ENCODE measurements around the gene DMRT1.

The DMRT1 gene

GRCh38 chr9:841371-842209, at the start of gene DMRT1:
DMRT1 (plus strand) TSS chr9:841697; CDS start chr9:841839, 142 bp downstream.
- DNase-seq (ENCODE audit: low read depth, low spot score): no peak

GRCh38 chr9:792331-793260, 48.9 kb upstream of the DMRT1 start:
- DNase-seq (ENCODE audit: low read depth, low spot score): no peak

DNA sequence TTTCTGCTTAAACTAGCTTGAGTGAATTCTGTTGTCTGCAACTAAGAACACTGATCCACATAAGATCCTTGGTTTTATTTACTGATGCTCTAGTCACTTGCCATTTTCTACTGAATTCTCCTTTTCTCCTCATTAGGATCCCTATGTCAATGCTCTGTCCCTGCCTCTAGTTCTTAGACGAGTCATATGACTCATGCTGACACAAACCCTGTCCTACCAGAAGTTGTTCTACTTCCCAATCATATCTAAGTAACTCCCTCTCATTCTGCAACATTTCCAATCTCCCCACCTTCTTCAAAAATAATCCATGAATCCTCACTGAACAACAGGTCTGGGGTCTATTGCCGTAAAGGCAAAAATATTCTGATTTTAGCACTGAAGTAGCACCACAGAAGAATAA, 47.1 kb upstream of the DMRT1 start:
- no peak for DNase-seq (ENCODE audit: low read depth, low spot score)

DNA sequence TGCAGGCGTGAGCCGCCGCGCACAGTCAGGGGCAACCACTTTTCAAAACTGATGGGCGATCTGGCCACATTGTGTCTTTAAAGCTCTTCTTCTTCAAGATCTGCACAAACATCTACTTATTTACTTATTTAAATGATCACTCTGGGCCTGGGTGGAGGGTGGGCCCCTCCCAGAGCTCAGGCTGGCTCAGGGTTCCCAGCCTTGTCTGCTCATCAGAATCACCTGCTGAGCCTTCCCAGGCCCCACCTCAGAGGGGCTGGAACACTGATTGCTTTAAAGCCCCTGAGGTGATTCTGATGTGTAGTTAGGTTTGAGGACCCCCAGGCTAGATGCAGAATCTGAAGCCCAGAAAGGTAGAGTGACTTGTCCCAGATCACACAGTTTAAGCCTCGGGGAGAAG, 45.6 kb upstream of the DMRT1 start:
- no peak for DNase-seq (ENCODE audit: low read depth, low spot score)

DNA sequence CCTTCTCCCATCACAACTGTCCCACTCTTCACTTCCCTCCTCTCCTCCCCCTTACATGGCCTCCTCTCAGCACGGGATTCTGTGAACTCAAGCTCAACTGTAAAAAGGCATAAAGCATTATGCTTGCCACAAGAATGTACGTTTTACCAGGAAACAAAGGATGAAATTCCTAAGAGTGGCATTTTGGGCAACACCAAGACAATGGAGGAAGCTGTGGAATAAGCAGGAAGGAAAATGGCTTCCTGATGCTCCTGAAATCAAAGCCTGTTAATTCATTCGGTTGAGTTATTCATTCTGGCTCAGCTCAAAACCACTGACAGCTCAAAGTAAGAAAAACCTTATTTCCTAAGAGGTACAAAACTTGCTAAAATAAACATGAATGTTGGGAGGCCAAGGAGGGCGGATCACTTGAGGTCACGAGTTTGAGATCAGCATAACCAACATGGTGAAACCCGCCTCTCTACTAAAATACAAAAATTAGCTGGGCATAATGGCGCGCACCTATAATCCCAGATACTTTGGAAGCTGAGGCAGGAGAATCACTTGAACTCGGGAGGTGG, 40.8 kb upstream of the DMRT1 start:
- no peak for DNase-seq (ENCODE audit: low read depth, low spot score)

DNA sequence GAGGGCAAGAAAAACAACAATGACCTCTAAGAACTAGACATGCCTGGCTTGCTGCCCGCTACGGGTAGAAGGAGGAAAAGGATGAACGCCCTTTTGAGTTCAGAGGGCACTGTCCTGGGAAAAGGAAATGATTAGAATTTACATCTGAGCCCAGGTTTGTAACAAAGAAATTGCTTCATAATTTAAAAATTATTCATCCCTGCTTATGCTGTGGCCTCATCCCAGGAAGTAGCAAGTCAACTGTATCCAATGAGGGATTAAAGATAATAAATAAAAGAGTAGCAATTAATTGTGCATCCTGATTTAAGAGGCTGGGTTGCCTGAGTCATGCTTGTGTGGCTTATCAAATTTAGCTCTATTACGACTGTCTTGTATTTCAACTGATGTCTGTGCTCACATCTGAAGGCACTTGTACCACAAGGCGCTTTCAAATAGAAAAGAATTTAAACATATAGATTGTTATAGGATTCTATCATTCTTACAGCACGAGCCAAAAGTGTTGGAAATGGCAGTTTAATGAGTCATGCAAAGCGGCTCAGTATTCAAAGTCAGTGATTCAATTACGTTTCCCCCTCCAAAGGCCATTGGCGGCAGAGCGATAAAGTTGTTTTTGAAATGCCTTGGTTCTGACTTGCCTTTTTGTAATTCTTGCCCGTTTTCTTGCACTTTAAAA, 40.0 kb upstream of the DMRT1 start:
- no peak for DNase-seq (ENCODE audit: low read depth, low spot score)

- DNase-seq (ENCODE audit: low read depth, low spot score): no peak
Measured at GRCh38 chr9:804026-804425, 37.5 kb upstream of the DMRT1 start.

DNA sequence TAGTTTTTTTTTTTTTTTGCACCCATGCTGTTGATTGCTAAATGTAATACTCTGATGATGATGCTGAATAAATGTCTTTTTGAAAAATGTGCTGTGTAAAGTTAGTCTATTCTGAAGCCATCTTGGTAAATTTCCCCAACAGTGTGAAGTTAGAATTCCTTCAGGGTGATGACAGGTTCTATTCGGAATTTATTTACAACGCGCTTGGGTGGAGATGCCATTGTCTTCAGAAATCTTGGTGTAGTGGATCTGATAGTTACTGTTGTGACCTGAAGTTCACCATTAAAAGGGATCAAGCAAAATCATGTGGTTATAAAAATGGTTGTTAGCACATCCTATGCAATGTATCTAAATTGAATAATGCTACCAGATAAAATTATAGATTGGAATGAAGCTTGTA, 36.3 kb upstream of the DMRT1 start:
- DNase-seq (ENCODE audit: low read depth, low spot score): no peak

GRCh38 chr9:806285-807156, 35.0 kb upstream of the DMRT1 start:
- DNase-seq (ENCODE audit: low read depth, low spot score): no peak

DNA sequence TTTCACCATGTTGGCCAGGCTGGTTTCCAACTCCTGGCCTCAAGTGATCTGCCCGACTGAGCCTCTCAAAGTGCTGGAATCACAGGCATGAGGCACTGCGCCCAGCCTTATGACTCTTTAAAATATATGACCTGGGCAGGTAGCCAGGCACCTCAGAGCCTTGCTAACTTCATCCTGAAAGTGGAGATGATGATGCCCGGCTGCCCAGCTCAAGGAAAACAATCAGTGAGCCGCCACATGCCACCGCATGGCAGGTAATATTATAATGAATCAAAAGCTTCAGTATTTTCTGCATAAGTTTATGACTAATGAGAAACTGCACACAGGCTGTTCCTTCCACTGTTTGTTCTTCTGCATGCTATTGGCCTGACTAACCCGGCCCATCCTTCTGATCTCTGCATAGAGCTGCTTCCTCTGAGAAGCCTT, 30.4 kb upstream of the DMRT1 start:
- DNase-seq (ENCODE audit: low read depth, low spot score): no peak

DNA sequence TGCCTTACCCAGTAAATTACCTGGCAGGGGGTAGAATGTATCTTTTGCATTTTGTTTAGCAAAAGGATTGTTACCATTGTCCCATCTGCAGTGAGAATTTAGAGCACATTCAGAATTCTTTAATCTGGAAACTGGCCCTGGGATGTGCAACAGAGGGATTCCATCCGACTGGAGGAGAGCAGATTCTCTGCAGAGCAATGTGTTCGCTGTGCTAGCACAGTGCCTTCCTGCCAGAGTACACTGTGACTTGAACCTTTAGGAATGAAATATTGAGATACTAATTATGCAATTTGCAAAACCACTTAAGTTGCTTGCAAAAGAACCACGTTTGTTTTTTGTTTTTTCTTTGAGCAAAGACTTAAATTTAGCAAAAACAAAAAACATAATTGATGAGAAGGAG, 22.5 kb upstream of the DMRT1 start:
- DNase-seq (ENCODE audit: low read depth, low spot score): no peak

DNA sequence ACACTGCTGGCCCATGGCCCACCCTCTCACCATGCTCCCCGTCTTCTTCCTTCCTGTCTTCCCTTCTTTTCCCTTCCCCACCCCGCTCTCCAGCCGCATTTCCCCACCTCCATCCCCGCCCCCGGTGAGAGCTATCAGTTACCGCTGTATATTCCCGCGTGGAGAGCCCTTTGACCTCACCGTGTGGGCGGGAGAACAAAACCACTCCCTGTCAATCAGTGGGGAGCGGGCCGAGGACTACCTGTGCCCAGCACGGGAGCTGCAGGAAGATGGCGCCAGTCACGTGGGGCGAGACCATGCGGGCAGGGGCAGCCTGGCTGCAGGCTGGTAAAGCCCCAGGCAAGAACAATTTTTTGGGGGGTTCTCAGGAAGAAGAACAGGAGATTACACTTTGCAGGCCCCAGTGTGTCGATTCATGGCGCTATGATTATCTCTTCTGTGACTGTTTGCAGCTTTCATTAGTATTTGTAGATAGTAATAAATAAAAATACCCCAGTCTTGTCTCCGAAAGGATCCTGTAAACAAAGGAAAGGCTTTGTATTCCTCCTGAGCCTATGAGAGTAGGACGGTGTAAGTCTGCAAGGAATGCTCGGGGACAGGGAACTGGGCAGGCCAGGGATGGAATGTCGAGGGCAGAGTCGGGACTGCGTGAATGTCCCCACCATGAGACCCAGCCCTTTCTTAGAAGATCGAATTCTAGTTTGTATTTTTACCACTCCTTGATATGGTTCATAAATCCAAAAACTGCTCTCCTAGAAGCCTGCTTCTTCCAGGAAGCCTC, 14.8 kb upstream of the DMRT1 start:
- DNase-seq (ENCODE audit: low read depth, low spot score): no peak

GRCh38 chr9:840343-840742, 1.2 kb upstream of the DMRT1 start:
- no peak for DNase-seq (ENCODE audit: low read depth, low spot score)

GRCh38 chr9:842635-843426, 1.3 kb downstream of the DMRT1 start:
- no peak for DNase-seq (ENCODE audit: low read depth, low spot score)

GRCh38 chr9:843427-843785, 1.9 kb downstream of the DMRT1 start:
- no peak for DNase-seq (ENCODE audit: low read depth, low spot score)

- no peak for DNase-seq (ENCODE audit: low read depth, low spot score)
Measured at GRCh38 chr9:846852-847251, 5.4 kb downstream of the DMRT1 start.

DNA sequence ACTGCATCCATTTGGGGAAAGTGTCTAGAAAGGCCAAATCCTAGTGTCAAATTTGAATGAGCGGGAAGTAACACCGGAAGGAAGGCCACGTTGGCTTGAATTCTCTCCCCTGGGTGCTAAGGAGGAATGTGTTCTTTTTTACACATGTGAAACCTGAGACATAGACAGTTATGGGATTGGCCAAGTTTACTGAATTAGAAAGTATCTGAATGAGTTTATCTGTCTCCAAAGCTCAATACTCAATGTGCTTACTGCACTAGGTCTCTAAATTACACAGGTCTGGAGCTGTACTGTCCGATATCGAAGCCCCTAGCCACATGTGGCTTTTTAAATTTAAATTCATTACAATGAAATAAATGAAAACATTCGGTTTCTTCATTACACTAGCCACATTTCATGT, 6.0 kb downstream of the DMRT1 start:
- no peak for DNase-seq (ENCODE audit: low read depth, low spot score)

- DNase-seq (ENCODE audit: low read depth, low spot score): no peak
Measured at GRCh38 chr9:849431-849830, 7.9 kb downstream of the DMRT1 start.

GRCh38 chr9:852539-852938, 11.0 kb downstream of the DMRT1 start:
- no peak for DNase-seq (ENCODE audit: low read depth, low spot score)
